Keratinocyte (primary cell): ENCODE measurements around the gene FRZB. TPM values are rescaled to one million over a fixed set of nuclear protein-coding genes. Genes with fewer than 3 reads are reported as not detected.

ENCODE experiments used
- DNase-seq: peaks from one replicate; pipeline ENCODE4 v3.0.0-alpha.2; 2011; ENCODE audit warnings: low read depth, missing footprints, low spot score
- FAIRE-seq: peaks from 2 replicates; lab custom pipeline; 2011; peaks lifted over from hg19 to GRCh38; lab: Jason Lieb, UNC
- H2AFZ ChIP-seq: 2 replicates; pipeline ENCODE4 v1.6.0; 2012; ENCODE audit warnings: low read length, control low read depth, inconsistent platforms; ENCODE audit not compliant: control insufficient read depth
- H3K27ac ChIP-seq: 2 replicates; pipeline ENCODE4 v1.5.1; 2011; ENCODE audit warnings: low read length; ENCODE audit not compliant: control insufficient read depth, insufficient read depth
- H3K27me3 ChIP-seq: 3 replicates; pipeline ENCODE4 v1.6.0; 2011; ENCODE audit warnings: low read length; ENCODE audit not compliant: control insufficient read depth, insufficient read depth; ENCODE audit errors: extremely low read depth
- H3K36me3 ChIP-seq, 2 experiments: 2 replicates in 1 of 2; 3 replicates in 1 of 2; pipeline ENCODE4 v1.5.1; 2011; ENCODE audit warnings: low read length in 2 of 2, mild to moderate bottlenecking in 1 of 2; ENCODE audit not compliant: control insufficient read depth in 2 of 2, insufficient read depth in 2 of 2; ENCODE audit errors: extremely low read depth in 1 of 2
- H3K4me1 ChIP-seq: 3 replicates; pipeline ENCODE4 v1.5.1; 2011; ENCODE audit warnings: low read length; ENCODE audit not compliant: control insufficient read depth, insufficient read depth; ENCODE audit errors: extremely low read depth
- H3K4me2 ChIP-seq: 3 replicates; pipeline ENCODE4 v1.6.0; 2011; ENCODE audit warnings: low read depth, low read length; ENCODE audit not compliant: control insufficient read depth, insufficient read depth; ENCODE audit errors: extremely low read depth
- H3K4me3 ChIP-seq, 3 experiments: fragments of 200-600 bp in 1 of 3; sonication (generic) in 1 of 3; 2 replicates in 2 of 3; 3 replicates in 1 of 3; pipeline ENCODE4 v1.5.1; 2011 to 2016; ENCODE audit warnings: low read length in 3 of 3, mild to moderate bottlenecking in 3 of 3, control low read depth in 2 of 3, inconsistent platforms in 1 of 3, low read depth in 1 of 3, mixed read lengths in 1 of 3, mixed run types in 1 of 3, moderate library complexity in 1 of 3; ENCODE audit not compliant: control insufficient read depth in 2 of 3, insufficient read depth in 2 of 3; ENCODE audit errors: extremely low read depth in 1 of 3
- H3K79me2 ChIP-seq: 2 replicates; pipeline ENCODE4 v1.6.0; 2012; ENCODE audit warnings: low read length; ENCODE audit not compliant: control insufficient read depth, insufficient read depth
- H3K9ac ChIP-seq: 3 replicates; pipeline ENCODE4 v1.6.0; 2011; ENCODE audit warnings: low read length; ENCODE audit not compliant: control insufficient read depth, insufficient read depth; ENCODE audit errors: extremely low read depth
- H3K9me1 ChIP-seq: 3 replicates; pipeline ENCODE4 v1.6.0; 2011; ENCODE audit warnings: low read length; ENCODE audit not compliant: control insufficient read depth, insufficient read depth; ENCODE audit errors: extremely low read depth
- H3K9me3 ChIP-seq: 2 replicates; pipeline ENCODE4 v1.5.1; 2012; ENCODE audit warnings: low read depth, low read length; ENCODE audit not compliant: control insufficient read depth
- H4K20me1 ChIP-seq: 3 replicates; pipeline ENCODE4 v1.6.0; 2011; ENCODE audit warnings: low read length; ENCODE audit not compliant: control insufficient read depth, insufficient read depth; ENCODE audit errors: extremely low read depth
- EZH2 ChIP-seq: IDR thresholded peaks from one replicate; pipeline ENCODE4 v1.6.1; 2012; ENCODE audit warnings: inconsistent platforms, mild to moderate bottlenecking, low read length, moderate library complexity
- dilution Hi-C: fragments of 300-500 bp; cut with MboI; formaldehyde crosslinking; loops from one replicate; pipeline ENCODE4 v1.7.0; 2020; ENCODE audit warnings: low sequenced_read_pairs; ENCODE audit not compliant: extremely low pct_ligation_motif_present
- polyA plus RNA-seq, 5 experiments: library from polyadenylated mRNA; depleted of rRNA in 3 of 5; stranded (reverse) in 3 of 5; stranded (forward) in 1 of 5; unstranded in 1 of 5; fragments of >200 nt; gene quantifications; 1 replicate in 1 of 5; 2 replicates in 3 of 5; 3 replicates in 1 of 5; pipeline versions ENCODE4 v1.2.1 to v1.2.3, GENCODE V29; 2011 to 2012; ENCODE audit warnings: missing spikeins in 2 of 5, low read depth in 1 of 5, low replicate concordance in 1 of 5
- TF ChIP-seq, protein P1 (sequence below), 3 experiments: IDR thresholded peaks in 1 of 3; conservative IDR thresholded peaks in 1 of 3; optimal IDR thresholded peaks in 1 of 3; 2 replicates in 2 of 3; 3 replicates in 1 of 3; pipeline versions ENCODE3 to v1.5.1; 2011; ENCODE audit warnings: low read length in 3 of 3, mild to moderate bottlenecking in 3 of 3, moderate library complexity in 2 of 3, control low read depth in 1 of 3, inconsistent platforms in 1 of 3; ENCODE audit not compliant: insufficient read depth in 2 of 3; ENCODE audit errors: extremely low read depth in 1 of 3

FRZB gene
- polyA plus RNA-seq, 1 donor (not counting 4 experiments of a cell fraction or from before 2014, with no cell fraction given), result 0.05 TPM

DNA sequence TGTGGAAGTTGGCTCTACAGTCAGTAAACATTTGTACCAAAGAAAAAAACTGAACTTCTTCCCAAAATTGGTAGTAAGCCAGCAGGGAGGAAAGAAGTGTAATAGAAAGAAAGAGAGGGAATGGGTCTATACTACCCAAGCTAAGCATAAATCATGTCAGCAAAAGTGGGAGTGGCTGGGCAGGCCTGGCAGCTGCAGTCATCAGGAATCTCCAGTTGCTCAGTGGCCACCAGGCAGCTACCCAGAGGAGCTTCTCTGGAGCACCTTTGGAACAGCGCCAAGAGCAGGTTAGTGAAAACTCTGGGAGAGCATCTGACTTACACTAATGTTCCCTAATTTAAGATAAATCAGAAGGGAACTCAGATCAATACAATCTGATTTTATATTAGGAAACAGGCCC, 14.3 kb downstream of the FRZB start:
- Histone ChIP-seq H3K27me3 (peaks cover 4% of the 10 kb centered on the region), H3K36me3 (no peaks in the 10 kb centered on the region), H3K9me1 (no peaks in the 10 kb centered on the region), H3K79me2 (no peaks in the 10 kb centered on the region), H3K9me3 (no peaks in the 10 kb centered on the region), H3K27ac (no peak overlapping the region), H3K9ac (no peak overlapping the region), H3K4me3 (no peak overlapping the region), H3K4me1 (no peaks in the 10 kb centered on the region), H3K4me2 (no peak overlapping the region), H4K20me1 (no peaks in the 10 kb centered on the region), H2AFZ (no peak overlapping the region)
- no peak for TF ChIP-seq EZH2
- TF ChIP-seq, protein P1, sequence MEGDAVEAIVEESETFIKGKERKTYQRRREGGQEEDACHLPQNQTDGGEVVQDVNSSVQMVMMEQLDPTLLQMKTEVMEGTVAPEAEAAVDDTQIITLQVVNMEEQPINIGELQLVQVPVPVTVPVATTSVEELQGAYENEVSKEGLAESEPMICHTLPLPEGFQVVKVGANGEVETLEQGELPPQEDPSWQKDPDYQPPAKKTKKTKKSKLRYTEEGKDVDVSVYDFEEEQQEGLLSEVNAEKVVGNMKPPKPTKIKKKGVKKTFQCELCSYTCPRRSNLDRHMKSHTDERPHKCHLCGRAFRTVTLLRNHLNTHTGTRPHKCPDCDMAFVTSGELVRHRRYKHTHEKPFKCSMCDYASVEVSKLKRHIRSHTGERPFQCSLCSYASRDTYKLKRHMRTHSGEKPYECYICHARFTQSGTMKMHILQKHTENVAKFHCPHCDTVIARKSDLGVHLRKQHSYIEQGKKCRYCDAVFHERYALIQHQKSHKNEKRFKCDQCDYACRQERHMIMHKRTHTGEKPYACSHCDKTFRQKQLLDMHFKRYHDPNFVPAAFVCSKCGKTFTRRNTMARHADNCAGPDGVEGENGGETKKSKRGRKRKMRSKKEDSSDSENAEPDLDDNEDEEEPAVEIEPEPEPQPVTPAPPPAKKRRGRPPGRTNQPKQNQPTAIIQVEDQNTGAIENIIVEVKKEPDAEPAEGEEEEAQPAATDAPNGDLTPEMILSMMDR (optimal IDR thresholded peaks at IDR 0.05 in 1 of 3, IDR thresholded peaks at IDR 0.05 in 1 of 3, conservative IDR thresholded peaks at IDR 0.05 in 1 of 3; ENCODE audit: extremely low read depth in 1 of 3, insufficient read depth in 2 of 3, low read length in 3 of 3), result no peak
- dilution Hi-C loops, result no loop called here
- FAIRE-seq (no peak), DNase-seq (no peak)

GRCh38 chr2:182845794-182846417, 20.5 kb downstream of the FRZB start:
- Histone ChIP-seq H3K4me2 (no peak overlapping the region), H3K9ac (no peak overlapping the region), H3K27me3 (peaks cover 5% of the 10 kb centered on the region), H3K36me3 (no peaks in the 10 kb centered on the region), H4K20me1 (no peaks in the 10 kb centered on the region), H3K4me3 (no peak overlapping the region), H3K4me1 (no peaks in the 10 kb centered on the region), H3K9me1 (no peaks in the 10 kb centered on the region), H2AFZ (no peak overlapping the region), H3K27ac (no peak overlapping the region), H3K9me3 (no peaks in the 10 kb centered on the region), H3K79me2 (no peaks in the 10 kb centered on the region)
- TF ChIP-seq, protein P1 (optimal IDR thresholded peaks at IDR 0.05 in 1 of 3, IDR thresholded peaks at IDR 0.05 in 1 of 3, conservative IDR thresholded peaks at IDR 0.05 in 1 of 3; ENCODE audit: extremely low read depth in 1 of 3, insufficient read depth in 2 of 3, low read length in 3 of 3), result no peak
- dilution Hi-C loops, result no loop called here
- DNase-seq (no peak), FAIRE-seq (no peak)
